ENCODE measurements around the gene ELN. TPM values are rescaled to one million over a fixed set of nuclear protein-coding genes. Genes with fewer than 3 reads are reported as not detected.

Gene ELN
- total and polyA plus RNA-seq, 9 of the 15 experiments (the other 6 are each of a cell fraction or from before 2014, with no cell fraction given) = 0.20 TPM; not detected in 8

DNA sequence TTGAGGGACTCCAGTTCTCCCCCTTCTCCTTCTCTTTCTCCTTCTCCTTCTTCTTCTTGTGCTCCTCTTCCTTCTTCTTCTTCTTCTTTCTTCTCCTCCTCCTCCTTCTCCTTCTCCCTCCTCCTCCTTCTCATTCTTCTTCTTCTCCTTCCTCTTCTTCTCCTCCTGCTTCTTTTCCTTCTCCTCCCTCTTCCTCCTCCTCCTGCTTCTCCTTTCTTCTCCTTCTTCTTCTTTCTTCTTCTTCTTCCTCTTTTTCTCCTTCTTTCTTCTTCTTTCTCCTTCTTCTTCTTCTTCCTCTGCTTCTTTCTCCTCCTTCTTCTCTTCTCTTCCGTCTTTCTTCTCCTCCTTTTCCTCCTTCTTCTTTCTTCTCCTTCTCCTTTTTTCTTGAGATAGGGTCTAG lies 30.0 kb downstream of the ELN start (continued):
- no peak for TF ChIP-seq ZNF316 (IDR thresholded peaks at IDR 0.05)
- no peak for TF ChIP-seq HNRNPLL (IDR thresholded peaks at IDR 0.05; ENCODE audit: low read depth, low read length, poor library complexity, severe bottlenecking)
- TF ChIP-seq KDM5B (IDR thresholded peaks at IDR 0.05; ENCODE audit: insufficient replicate concordance, low read depth, low read length) = no peak
- TF ChIP-seq MED1 (CRISPR knock-in tag; IDR thresholded peaks at IDR 0.05; ENCODE audit: borderline replicate concordance) = no peak
- TF ChIP-seq ZBTB17 (CRISPR knock-in tag; IDR thresholded peaks at IDR 0.05) = no peak
- TF ChIP-seq, protein P1, sequence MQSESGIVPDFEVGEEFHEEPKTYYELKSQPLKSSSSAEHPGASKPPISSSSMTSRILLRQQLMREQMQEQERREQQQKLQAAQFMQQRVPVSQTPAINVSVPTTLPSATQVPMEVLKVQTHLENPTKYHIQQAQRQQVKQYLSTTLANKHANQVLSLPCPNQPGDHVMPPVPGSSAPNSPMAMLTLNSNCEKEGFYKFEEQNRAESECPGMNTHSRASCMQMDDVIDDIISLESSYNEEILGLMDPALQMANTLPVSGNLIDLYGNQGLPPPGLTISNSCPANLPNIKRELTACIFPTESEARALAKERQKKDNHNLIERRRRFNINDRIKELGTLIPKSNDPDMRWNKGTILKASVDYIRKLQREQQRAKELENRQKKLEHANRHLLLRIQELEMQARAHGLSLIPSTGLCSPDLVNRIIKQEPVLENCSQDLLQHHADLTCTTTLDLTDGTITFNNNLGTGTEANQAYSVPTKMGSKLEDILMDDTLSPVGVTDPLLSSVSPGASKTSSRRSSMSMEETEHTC (IDR thresholded peaks at IDR 0.05) = no peak
- peak; percentile 60 for TF ChIP-seq NCOA4 (IDR thresholded peaks at IDR 0.05; ENCODE audit: partially characterized antibody)
- no peak for TF ChIP-seq BMI1 (IDR thresholded peaks at IDR 0.05; ENCODE audit: low read length)
- TF ChIP-seq, protein P2, sequence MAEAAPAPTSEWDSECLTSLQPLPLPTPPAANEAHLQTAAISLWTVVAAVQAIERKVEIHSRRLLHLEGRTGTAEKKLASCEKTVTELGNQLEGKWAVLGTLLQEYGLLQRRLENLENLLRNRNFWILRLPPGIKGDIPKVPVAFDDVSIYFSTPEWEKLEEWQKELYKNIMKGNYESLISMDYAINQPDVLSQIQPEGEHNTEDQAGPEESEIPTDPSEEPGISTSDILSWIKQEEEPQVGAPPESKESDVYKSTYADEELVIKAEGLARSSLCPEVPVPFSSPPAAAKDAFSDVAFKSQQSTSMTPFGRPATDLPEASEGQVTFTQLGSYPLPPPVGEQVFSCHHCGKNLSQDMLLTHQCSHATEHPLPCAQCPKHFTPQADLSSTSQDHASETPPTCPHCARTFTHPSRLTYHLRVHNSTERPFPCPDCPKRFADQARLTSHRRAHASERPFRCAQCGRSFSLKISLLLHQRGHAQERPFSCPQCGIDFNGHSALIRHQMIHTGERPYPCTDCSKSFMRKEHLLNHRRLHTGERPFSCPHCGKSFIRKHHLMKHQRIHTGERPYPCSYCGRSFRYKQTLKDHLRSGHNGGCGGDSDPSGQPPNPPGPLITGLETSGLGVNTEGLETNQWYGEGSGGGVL (CRISPR knock-in tag; IDR thresholded peaks at IDR 0.05) = no peak
- TF ChIP-seq HDGF (IDR thresholded peaks at IDR 0.05) = no peak
- TF ChIP-seq, protein P3, sequence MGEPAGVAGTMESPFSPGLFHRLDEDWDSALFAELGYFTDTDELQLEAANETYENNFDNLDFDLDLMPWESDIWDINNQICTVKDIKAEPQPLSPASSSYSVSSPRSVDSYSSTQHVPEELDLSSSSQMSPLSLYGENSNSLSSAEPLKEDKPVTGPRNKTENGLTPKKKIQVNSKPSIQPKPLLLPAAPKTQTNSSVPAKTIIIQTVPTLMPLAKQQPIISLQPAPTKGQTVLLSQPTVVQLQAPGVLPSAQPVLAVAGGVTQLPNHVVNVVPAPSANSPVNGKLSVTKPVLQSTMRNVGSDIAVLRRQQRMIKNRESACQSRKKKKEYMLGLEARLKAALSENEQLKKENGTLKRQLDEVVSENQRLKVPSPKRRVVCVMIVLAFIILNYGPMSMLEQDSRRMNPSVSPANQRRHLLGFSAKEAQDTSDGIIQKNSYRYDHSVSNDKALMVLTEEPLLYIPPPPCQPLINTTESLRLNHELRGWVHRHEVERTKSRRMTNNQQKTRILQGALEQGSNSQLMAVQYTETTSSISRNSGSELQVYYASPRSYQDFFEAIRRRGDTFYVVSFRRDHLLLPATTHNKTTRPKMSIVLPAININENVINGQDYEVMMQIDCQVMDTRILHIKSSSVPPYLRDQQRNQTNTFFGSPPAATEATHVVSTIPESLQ (CRISPR knock-in tag; IDR thresholded peaks at IDR 0.05) = no peak
- no peak for TF ChIP-seq NR1H2 (CRISPR knock-in tag; IDR thresholded peaks at IDR 0.05)
- TF ChIP-seq ZNF583 (CRISPR knock-in tag; IDR thresholded peaks at IDR 0.05) = no peak
- TF ChIP-seq XRCC4 (IDR thresholded peaks at IDR 0.05; ENCODE audit: extremely low read depth, insufficient read depth, insufficient read length) = no peak
- no peak for TF ChIP-seq SMARCC2 (IDR thresholded peaks at IDR 0.05; ENCODE audit: low read depth)
- TF ChIP-seq CXXC5 (CRISPR knock-in tag; IDR thresholded peaks at IDR 0.05) = no peak
